Esophagus squamous epithelium (tissue), 4 donors: Measurements from ENCODE around the gene CORIN.

Source experiments
- CTCF ChIP-seq, 6 experiments: fragments of 450-650 bp in 4 of 6; fragments of 200-600 bp in 2 of 6; sonication (generic) in 2 of 6; IDR thresholded peaks; one replicate each; pipeline ENCODE4 v1.5.1; 2016 to 2019; ENCODE audit warnings: antibody characterized with exemption in 6 of 6, mild to moderate bottlenecking in 4 of 6, moderate library complexity in 4 of 6
- POLR2A ChIP-seq, 4 donors: fragments of 450-650 bp; IDR thresholded peaks; one replicate each; pipeline ENCODE4 v1.6.1; 2017; ENCODE audit warnings: antibody characterized with exemption in 4 of 4, mild to moderate bottlenecking in 4 of 4, moderate library complexity in 3 of 4

GRCh38 chr4:47776353-47776752 is 61.5 kb downstream of the CORIN start:
- TF ChIP-seq CTCF (IDR thresholded peaks at IDR 0.05) (no peak), POLR2A (IDR thresholded peaks at IDR 0.05) (no peak)
